K562 (cell line): ENCODE data around the gene ING1. TPM values are rescaled to one million over a fixed set of nuclear protein-coding genes. Genes with fewer than 3 reads are reported as not detected.

ENCODE experiments used
- HNRNPUL1 ChIP-seq: fragments of 200-400 bp; formaldehyde crosslinking; IDR thresholded peaks from 2 replicates; pipeline ENCODE4 v1.6.1; 2017; ENCODE audit warnings: low read length
- PCBP1 ChIP-seq: fragments of 200-400 bp; formaldehyde crosslinking; IDR thresholded peaks from 2 replicates; pipeline ENCODE4 v1.6.1; 2018; ENCODE audit warnings: mild to moderate bottlenecking, low read depth, low read length; ENCODE audit not compliant: poor library complexity, severe bottlenecking
- RBBP5 ChIP-seq: fragments of 200-600 bp; sonication (generic); IDR thresholded peaks from 2 replicates; pipeline ENCODE4 v1.6.1; 2012; ENCODE audit warnings: borderline replicate concordance, mild to moderate bottlenecking, low read length, control low read depth, inconsistent platforms; ENCODE audit not compliant: insufficient read depth, poor library complexity, severe bottlenecking
- RFX5 ChIP-seq: IDR thresholded peaks from 2 replicates; pipeline ENCODE4 v1.6.1; 2011; ENCODE audit warnings: low read depth, mild to moderate bottlenecking, improper control_type of control experiment, low read length
- SIN3B ChIP-seq: fragments of 450-650 bp; IDR thresholded peaks from 2 replicates; pipeline ENCODE4 v1.6.1; 2017; ENCODE audit warnings: low read depth, mild to moderate bottlenecking, moderate library complexity
- SREBF2 ChIP-seq: sonication (generic); formaldehyde crosslinking; IDR thresholded peaks from 2 replicates; pipeline ENCODE4 v1.4.0; 2020; ENCODE audit warnings: mild to moderate bottlenecking, missing genetic modification reagents
- polyA plus RNA-seq, 8 experiments: library from polyadenylated mRNA; depleted of rRNA in 4 of 8; stranded (reverse) in 5 of 8; unstranded in 3 of 8; fragments of >200 nt; fragmentation: Nextera tagmentation in 2 of 8; fragmentation: Illumina TruSeq in 1 of 8; extraction: Ambion mirVana in 2 of 8; extraction: Trizol in 1 of 8; gene quantifications; 2 replicates each; pipeline versions ENCODE4 v1.2.1 to v1.2.3, GENCODE V29; 2011 to 2014; ENCODE audit warnings: inconsistent platforms in 1 of 8, missing spikeins in 1 of 8
- total RNA-seq, 7 experiments: library from RNA; depleted of rRNA in 6 of 7; stranded (reverse); fragments of >200 nt in 6 of 7; fragmentation: Illumina TruSeq in 2 of 7; extraction: Trizol in 2 of 7; gene quantifications; 2 replicates each; pipeline versions ENCODE4 v1.2.1 to v1.2.3, GENCODE V29; 2011 to 2021; ENCODE audit warnings: low replicate concordance in 1 of 7
- TF ChIP-seq, protein P1 (sequence below): sonication (generic); formaldehyde crosslinking; IDR thresholded peaks from 2 replicates; pipeline ENCODE4 v1.8.1; 2023; ENCODE audit warnings: missing genetic modification reagents, mild to moderate bottlenecking, borderline replicate concordance
- TF ChIP-seq, protein P2 (sequence below): fragments of 450-650 bp; IDR thresholded peaks from 2 replicates; pipeline ENCODE4 v1.6.1; 2017; ENCODE audit warnings: mild to moderate bottlenecking, moderate library complexity
- TF ChIP-seq, protein P3 (sequence below): sonication (generic); formaldehyde crosslinking; IDR thresholded peaks from 2 replicates; pipeline ENCODE4 v1.5.0; 2020; ENCODE audit warnings: missing genetic modification reagents
- TF ChIP-seq, protein P4 (sequence below): fragments of 250-450 bp; sonication (Bioruptor Pico); IDR thresholded peaks from 2 replicates; pipeline ENCODE4 v1.5.0; 2020; ENCODE audit warnings: mild to moderate bottlenecking
- TF ChIP-seq, protein P5 (sequence below): fragments of 450-650 bp; IDR thresholded peaks from 2 replicates; pipeline ENCODE4 v1.6.1; 2018; ENCODE audit warnings: mild to moderate bottlenecking, low read depth; ENCODE audit not compliant: partially characterized antibody
- TF ChIP-seq, protein P6 (sequence below): fragments of 450-650 bp; formaldehyde crosslinking; IDR thresholded peaks from 2 replicates; pipeline ENCODE4 v1.4.0; 2020; ENCODE audit warnings: mild to moderate bottlenecking

Gene ING1
- total and polyA plus RNA-seq, 9 of the 15 experiments (the other 6 are each of a cell fraction or from before 2014, with no cell fraction given) = 1.0 to 20.1 (median 8.2) TPM

DNA sequence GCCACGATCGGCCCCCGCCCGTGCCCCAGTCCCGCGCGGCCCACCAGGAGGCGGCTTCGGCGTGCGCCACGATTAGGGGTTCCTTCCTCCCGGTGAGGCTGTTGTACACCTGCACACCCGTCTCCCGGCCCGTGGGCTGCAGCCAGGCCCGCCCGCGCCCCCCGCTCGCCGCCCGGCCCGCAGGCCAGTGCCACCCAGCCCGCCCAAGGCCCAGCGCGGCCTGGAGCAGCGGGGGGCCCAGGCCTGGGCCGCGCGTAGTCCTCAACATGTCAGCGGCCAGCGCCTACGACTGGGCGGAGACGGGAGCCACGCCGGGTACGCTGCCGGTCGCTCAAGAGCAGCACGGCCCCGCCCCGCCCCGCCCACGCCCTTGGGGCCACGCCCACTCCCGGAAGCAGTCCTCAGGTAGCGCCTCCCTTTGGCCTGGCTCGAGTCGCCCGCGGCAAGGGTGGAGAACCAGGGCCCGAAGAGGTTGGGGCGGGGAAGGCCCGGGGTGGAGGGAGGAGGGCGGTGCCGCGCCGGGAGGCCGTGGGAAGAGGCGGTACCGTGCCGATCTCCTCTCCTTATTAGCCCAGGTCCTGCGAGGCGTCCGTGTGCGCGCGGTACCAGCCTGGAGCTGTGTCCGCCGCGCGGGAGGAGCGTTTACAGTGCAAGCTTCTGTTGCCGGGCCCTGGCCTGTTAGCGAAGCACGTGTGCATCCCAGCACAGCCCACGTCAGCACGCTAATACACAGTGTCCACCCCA, 7.5 kb upstream of the ING1 start, which contains the start of gene CARS2 (continued):
- TF ChIP-seq, protein P1, sequence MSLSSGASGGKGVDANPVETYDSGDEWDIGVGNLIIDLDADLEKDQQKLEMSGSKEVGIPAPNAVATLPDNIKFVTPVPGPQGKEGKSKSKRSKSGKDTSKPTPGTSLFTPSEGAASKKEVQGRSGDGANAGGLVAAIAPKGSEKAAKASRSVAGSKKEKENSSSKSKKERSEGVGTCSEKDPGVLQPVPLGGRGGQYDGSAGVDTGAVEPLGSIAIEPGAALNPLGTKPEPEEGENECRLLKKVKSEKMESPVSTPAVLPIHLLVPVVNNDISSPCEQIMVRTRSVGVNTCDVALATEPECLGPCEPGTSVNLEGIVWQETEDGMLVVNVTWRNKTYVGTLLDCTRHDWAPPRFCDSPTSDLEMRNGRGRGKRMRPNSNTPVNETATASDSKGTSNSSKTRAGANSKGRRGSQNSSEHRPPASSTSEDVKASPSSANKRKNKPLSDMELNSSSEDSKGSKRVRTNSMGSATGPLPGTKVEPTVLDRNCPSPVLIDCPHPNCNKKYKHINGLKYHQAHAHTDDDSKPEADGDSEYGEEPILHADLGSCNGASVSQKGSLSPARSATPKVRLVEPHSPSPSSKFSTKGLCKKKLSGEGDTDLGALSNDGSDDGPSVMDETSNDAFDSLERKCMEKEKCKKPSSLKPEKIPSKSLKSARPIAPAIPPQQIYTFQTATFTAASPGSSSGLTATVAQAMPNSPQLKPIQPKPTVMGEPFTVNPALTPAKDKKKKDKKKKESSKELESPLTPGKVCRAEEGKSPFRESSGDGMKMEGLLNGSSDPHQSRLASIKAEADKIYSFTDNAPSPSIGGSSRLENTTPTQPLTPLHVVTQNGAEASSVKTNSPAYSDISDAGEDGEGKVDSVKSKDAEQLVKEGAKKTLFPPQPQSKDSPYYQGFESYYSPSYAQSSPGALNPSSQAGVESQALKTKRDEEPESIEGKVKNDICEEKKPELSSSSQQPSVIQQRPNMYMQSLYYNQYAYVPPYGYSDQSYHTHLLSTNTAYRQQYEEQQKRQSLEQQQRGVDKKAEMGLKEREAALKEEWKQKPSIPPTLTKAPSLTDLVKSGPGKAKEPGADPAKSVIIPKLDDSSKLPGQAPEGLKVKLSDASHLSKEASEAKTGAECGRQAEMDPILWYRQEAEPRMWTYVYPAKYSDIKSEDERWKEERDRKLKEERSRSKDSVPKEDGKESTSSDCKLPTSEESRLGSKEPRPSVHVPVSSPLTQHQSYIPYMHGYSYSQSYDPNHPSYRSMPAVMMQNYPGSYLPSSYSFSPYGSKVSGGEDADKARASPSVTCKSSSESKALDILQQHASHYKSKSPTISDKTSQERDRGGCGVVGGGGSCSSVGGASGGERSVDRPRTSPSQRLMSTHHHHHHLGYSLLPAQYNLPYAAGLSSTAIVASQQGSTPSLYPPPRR = no peak
- TF ChIP-seq, protein P2, sequence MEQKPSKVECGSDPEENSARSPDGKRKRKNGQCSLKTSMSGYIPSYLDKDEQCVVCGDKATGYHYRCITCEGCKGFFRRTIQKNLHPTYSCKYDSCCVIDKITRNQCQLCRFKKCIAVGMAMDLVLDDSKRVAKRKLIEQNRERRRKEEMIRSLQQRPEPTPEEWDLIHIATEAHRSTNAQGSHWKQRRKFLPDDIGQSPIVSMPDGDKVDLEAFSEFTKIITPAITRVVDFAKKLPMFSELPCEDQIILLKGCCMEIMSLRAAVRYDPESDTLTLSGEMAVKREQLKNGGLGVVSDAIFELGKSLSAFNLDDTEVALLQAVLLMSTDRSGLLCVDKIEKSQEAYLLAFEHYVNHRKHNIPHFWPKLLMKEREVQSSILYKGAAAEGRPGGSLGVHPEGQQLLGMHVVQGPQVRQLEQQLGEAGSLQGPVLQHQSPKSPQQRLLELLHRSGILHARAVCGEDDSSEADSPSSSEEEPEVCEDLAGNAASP = no peak
- TF ChIP-seq SIN3B (0 out of 2 replicates have a peak, but pooled peaks have one; percentile 35), HNRNPUL1 (no peak), SREBF2 (no peak), RBBP5 (peak; percentile 37), PCBP1 (no peak), RFX5 (no peak)
- TF ChIP-seq, protein P3, sequence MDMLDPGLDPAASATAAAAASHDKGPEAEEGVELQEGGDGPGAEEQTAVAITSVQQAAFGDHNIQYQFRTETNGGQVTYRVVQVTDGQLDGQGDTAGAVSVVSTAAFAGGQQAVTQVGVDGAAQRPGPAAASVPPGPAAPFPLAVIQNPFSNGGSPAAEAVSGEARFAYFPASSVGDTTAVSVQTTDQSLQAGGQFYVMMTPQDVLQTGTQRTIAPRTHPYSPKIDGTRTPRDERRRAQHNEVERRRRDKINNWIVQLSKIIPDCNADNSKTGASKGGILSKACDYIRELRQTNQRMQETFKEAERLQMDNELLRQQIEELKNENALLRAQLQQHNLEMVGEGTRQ = no peak
- TF ChIP-seq, protein P4, sequence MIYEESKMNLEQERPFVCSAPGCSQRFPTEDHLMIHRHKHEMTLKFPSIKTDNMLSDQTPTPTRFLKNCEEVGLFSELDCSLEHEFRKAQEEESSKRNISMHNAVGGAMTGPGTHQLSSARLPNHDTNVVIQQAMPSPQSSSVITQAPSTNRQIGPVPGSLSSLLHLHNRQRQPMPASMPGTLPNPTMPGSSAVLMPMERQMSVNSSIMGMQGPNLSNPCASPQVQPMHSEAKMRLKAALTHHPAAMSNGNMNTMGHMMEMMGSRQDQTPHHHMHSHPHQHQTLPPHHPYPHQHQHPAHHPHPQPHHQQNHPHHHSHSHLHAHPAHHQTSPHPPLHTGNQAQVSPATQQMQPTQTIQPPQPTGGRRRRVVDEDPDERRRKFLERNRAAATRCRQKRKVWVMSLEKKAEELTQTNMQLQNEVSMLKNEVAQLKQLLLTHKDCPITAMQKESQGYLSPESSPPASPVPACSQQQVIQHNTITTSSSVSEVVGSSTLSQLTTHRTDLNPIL (CRISPR knock-in tag) = no peak
- TF ChIP-seq, protein P5, sequence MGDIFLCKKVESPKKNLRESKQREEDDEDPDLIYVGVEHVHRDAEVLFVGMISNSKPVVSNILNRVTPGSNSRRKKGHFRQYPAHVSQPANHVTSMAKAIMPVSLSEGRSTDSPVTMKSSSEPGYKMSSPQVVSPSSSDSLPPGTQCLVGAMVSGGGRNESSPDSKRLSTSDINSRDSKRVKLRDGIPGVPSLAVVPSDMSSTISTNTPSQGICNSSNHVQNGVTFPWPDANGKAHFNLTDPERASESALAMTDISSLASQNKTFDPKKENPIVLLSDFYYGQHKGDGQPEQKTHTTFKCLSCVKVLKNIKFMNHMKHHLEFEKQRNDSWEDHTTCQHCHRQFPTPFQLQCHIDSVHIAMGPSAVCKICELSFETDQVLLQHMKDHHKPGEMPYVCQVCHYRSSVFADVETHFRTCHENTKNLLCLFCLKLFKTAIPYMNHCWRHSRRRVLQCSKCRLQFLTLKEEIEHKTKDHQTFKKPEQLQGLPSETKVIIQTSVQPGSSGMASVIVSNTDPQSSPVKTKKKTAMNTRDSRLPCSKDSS = no peak
- TF ChIP-seq, protein P6, sequence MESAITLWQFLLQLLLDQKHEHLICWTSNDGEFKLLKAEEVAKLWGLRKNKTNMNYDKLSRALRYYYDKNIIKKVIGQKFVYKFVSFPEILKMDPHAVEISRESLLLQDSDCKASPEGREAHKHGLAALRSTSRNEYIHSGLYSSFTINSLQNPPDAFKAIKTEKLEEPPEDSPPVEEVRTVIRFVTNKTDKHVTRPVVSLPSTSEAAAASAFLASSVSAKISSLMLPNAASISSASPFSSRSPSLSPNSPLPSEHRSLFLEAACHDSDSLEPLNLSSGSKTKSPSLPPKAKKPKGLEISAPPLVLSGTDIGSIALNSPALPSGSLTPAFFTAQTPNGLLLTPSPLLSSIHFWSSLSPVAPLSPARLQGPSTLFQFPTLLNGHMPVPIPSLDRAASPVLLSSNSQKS (CRISPR knock-in tag) = no peak
